ENCODE data around the gene CCNL2. TPM values are rescaled to one million over a fixed set of nuclear protein-coding genes. Genes with fewer than 3 reads are reported as not detected.

The CCNL2 gene
- total RNA-seq, 3 donors from 2014 or later = 123 to 172 (median 151) TPM

DNA sequence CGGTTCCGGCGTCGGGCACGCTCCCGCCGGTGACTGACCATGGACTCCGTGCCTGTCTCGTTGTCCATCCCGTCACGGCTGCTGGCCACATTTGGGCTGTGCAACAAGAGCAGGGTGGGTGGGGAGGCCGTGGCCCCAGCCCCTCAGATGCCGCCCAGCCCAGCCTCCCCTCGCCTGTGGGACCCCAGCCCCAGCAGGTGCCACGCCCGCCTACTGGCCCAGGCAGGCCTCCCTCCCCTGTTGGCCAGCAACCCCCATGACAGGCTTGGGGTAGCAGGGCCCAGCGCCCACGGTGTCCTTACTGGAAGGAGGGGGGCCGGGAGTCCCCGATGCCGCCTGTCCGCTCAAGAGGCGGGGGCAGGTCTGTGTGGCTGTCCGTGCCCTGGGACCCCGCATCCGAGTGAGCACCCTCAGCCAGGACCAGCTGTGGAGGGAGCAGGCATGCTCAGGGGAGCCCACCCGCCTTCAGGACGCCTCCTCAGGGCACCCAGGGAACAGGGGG, 57.0 kb downstream of the CCNL2 start:
- Histone ChIP-seq H3K4me3 (no peak overlapping the region), H3K36me3 (ENCODE audit: low read depth) (no peaks in the 10 kb centered on the region), H3K9me3 (no peaks in the 10 kb centered on the region), H3K4me1 (ENCODE audit: low read depth) (peaks cover 17% of the 10 kb centered on the region)
- no peak for TF ChIP-seq CTCF (IDR thresholded peaks at IDR 0.05)
- intact Hi-C loops (cut with DNase I, micrococcal nuclease) = no loop called here
- DNase-seq = no peak
- ATAC-seq = no peak

GRCh38 chr1:1341549-1342021, 57.5 kb downstream of the CCNL2 start:
- DNase-seq = no peak
- Histone ChIP-seq H3K4me3 (no peak overlapping the region), H3K9me3 (no peaks in the 10 kb centered on the region), H3K36me3 (ENCODE audit: low read depth) (no peaks in the 10 kb centered on the region), H3K4me1 (ENCODE audit: low read depth) (peaks cover 12% of the 10 kb centered on the region)
- intact Hi-C loops (cut with DNase I, micrococcal nuclease) = no loop called here
- TF ChIP-seq CTCF (IDR thresholded peaks at IDR 0.05) = no peak
- no peak for ATAC-seq

DNA sequence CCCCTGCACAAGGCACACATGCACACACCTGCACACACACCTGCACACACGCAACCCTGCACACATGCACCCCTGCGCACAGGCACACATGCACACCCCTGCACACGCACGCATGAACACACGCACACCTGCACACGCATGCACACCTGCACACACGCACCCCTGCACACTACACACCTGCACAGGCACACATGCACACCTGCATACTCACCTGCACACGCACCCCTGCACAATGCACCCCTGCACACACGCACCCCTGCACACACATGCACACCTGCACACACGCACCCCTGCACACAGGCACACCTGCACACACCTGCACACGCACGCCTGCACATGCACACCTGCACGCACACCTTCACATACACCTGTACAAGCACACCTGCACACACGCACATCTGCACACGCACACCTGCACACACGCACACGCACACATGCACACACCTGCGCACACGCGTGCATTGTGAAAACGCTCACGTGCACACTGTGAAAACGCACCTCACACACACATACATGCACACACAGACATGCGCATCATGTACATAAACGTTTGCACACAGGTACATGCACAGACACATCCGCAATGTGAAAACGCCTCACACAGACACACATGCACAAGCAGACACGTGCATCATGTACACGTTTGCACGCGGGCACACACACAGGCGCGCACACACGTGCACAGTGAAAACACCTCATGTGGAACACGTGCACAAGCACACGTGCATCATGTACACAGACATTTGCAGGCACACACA, 58.2 kb downstream of the CCNL2 start:
- intact Hi-C loops (cut with DNase I, micrococcal nuclease) = no loop called here
- no peaks in the 10 kb centered on the region for H3K9me3 ChIP-seq
- DNase-seq (no peak), ATAC-seq (no peak)
- H3K36me3 ChIP-seq (ENCODE audit: low read depth) = no peaks in the 10 kb centered on the region
- H3K4me3 ChIP-seq = no peak overlapping the region
- H3K4me1 ChIP-seq (ENCODE audit: low read depth) = peaks cover 7% of the 10 kb centered on the region
- no peak for TF ChIP-seq CTCF (IDR thresholded peaks at IDR 0.05)

GRCh38 chr1:1340185-1340584, 59.0 kb downstream of the CCNL2 start:
- H3K9me3 ChIP-seq = no peaks in the 10 kb centered on the region
- H3K36me3 ChIP-seq (ENCODE audit: low read depth) = no peaks in the 10 kb centered on the region
- H3K4me1 ChIP-seq (ENCODE audit: low read depth) = peaks cover under 1% of the 10 kb centered on the region
- no peak for DNase-seq
- no peak overlapping the region for H3K4me3 ChIP-seq
- intact Hi-C loops (cut with DNase I, micrococcal nuclease) = no loop called here
- ATAC-seq = no peak
- no peak for TF ChIP-seq CTCF (IDR thresholded peaks at IDR 0.05)

DNA sequence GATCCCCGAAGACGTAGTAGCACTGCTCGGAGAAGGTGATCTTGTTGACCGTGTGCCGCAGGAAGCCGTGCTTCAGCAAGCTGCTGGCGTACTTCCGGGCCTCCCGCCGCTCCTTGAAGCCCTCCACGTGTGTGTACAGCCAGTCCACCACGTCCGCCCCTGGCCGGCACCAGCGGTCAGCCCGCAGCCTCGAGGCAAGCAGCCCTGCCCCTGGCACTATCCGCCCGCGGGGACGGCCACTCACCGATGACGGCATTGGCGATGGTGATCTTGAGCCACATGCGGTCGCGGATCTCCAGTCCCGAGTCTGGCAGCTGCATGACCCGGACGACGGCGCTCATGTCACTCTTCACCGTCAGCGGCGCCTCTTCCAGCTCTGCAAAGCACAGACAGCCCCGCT, 60.9 kb downstream of the CCNL2 start:
- Histone ChIP-seq H3K4me1 (ENCODE audit: low read depth) (peaks cover 2% of the 10 kb centered on the region), H3K9me3 (no peaks in the 10 kb centered on the region), H3K4me3 (no peak overlapping the region), H3K36me3 (ENCODE audit: low read depth) (no peaks in the 10 kb centered on the region)
- intact Hi-C loops (cut with DNase I, micrococcal nuclease) = no loop called here
- TF ChIP-seq CTCF (IDR thresholded peaks at IDR 0.05) = no peak
- DNase-seq = no peak
- ATAC-seq = no peak

Data from mucosa of descending colon (tissue), 3 donors.